Measurements from ENCODE around the gene FSTL4. TPM values are rescaled to one million over a fixed set of nuclear protein-coding genes. Genes with fewer than 3 reads are reported as not detected.

Gene FSTL4
- total and polyA plus RNA-seq, 2 donors (not counting 1 experiment from before 2014, with no cell fraction given) = 0.31 to 6.7 TPM

GRCh38 chr5:133381571-133382365, 230.6 kb downstream of the FSTL4 start:
- ATAC-seq (ENCODE audit: low read depth) (no peak), DNase-seq (no peak)
- intact Hi-C loops (cut with micrococcal nuclease) = no loop called here
- Histone ChIP-seq H3K79me2 (ENCODE audit: control insufficient read depth, insufficient read depth, low read length) (no peaks in the 10 kb centered on the region), H4K20me1 (ENCODE audit: control insufficient read depth, insufficient read depth, low read length, poor library complexity, severe bottlenecking) (no peaks in the 10 kb centered on the region), H2AFZ (ENCODE audit: insufficient read depth, low read depth, low read length, poor library complexity, severe bottlenecking) (no peak overlapping the region), H3K27ac (ENCODE audit: low read length in 2 of 2) (no peak overlapping the region), H3K4me1 (ENCODE audit: control insufficient read depth in 2 of 2, insufficient read depth in 2 of 2, low read length in 2 of 2) (no peaks in the 10 kb centered on the region), H3K4me2 (replicated peaks; ENCODE audit: low read depth, low read length, poor library complexity, severe bottlenecking) (no peak overlapping the region), H3K36me3 (replicated peaks in 1 of 2; ENCODE audit: control extremely low read depth in 1 of 2, control insufficient read depth in 1 of 2, extremely low read depth in 1 of 2, insufficient read depth in 2 of 2, low read length in 1 of 2) (no peaks in the 10 kb centered on the region), H3K4me3 (ENCODE audit: control extremely low read depth in 1 of 5, extremely low read depth in 1 of 5, insufficient read depth in 1 of 5, low read depth in 2 of 5, low read length in 4 of 5) (no peak overlapping the region), H3K9ac (ENCODE audit: low read length) (no peak overlapping the region), H3K27me3 (replicated peaks in 1 of 4; ENCODE audit: control extremely low read depth in 1 of 4, control insufficient read depth in 3 of 4, insufficient read depth in 4 of 4, low read length in 3 of 4) (peaks cover 0 to 6% (median 3%) of the 10 kb centered on the region in 4 experiments), H3K9me3 (ENCODE audit: control extremely low read depth in 1 of 3, control insufficient read depth in 2 of 3, insufficient read depth in 1 of 3, low read length in 2 of 3) (peaks cover 2 to 16% (median 6%) of the 10 kb centered on the region in 3 donors)
- ChIA-PET POLR2A (no interaction called here), CTCF (no interaction called here)
- H3K27ac Mint-ChIP-seq = no peak overlapping the region
- H3K9me3 Mint-ChIP-seq (ENCODE audit: insufficient read depth) = peaks cover 4% of the 10 kb centered on the region
- no peak for TF ChIP-seq EZH2 (IDR thresholded peaks at IDR 0.05; ENCODE audit: borderline replicate concordance, insufficient read depth, low read depth, low read length, poor library complexity, severe bottlenecking)
- no peak for TF ChIP-seq CTCF (IDR thresholded peaks at IDR 0.05)
- H3K4me3 Mint-ChIP-seq = no peak overlapping the region
- H3K27me3 Mint-ChIP-seq = peaks cover 24% of the 10 kb centered on the region
- no peaks in the 10 kb centered on the region for H3K4me1 Mint-ChIP-seq
- 82% methylated on average over 7 of the region's 14 CpGs for WGBS (ENCODE audit: insufficient coverage)

GRCh38 chr5:133381041-133381440, 231.3 kb downstream of the FSTL4 start:
- H3K79me2 ChIP-seq (ENCODE audit: control insufficient read depth, insufficient read depth, low read length) = no peaks in the 10 kb centered on the region
- DNase-seq (no peak), ATAC-seq (ENCODE audit: low read depth) (no peak)
- TF ChIP-seq CTCF (IDR thresholded peaks at IDR 0.05) = no peak
- TF ChIP-seq EZH2 (IDR thresholded peaks at IDR 0.05; ENCODE audit: borderline replicate concordance, insufficient read depth, low read depth, low read length, poor library complexity, severe bottlenecking) = no peak
- peaks cover 22% of the 10 kb centered on the region for H3K27me3 Mint-ChIP-seq
- H3K4me1 ChIP-seq (ENCODE audit: control insufficient read depth in 2 of 2, insufficient read depth in 2 of 2, low read length in 2 of 2) = no peaks in the 10 kb centered on the region
- peaks cover 0 to 6% (median 3%) of the 10 kb centered on the region in 4 experiments for H3K27me3 ChIP-seq (replicated peaks in 1 of 4; ENCODE audit: control extremely low read depth in 1 of 4, control insufficient read depth in 3 of 4, insufficient read depth in 4 of 4, low read length in 3 of 4)
- no peak overlapping the region for H3K4me3 Mint-ChIP-seq
- H3K4me3 ChIP-seq (ENCODE audit: control extremely low read depth in 1 of 5, extremely low read depth in 1 of 5, insufficient read depth in 1 of 5, low read depth in 2 of 5, low read length in 4 of 5) = no peak overlapping the region
- H3K4me2 ChIP-seq (replicated peaks; ENCODE audit: low read depth, low read length, poor library complexity, severe bottlenecking) = no peak overlapping the region
- H4K20me1 ChIP-seq (ENCODE audit: control insufficient read depth, insufficient read depth, low read length, poor library complexity, severe bottlenecking) = no peaks in the 10 kb centered on the region
- no peaks in the 10 kb centered on the region for H3K4me1 Mint-ChIP-seq
- WGBS (ENCODE audit: insufficient coverage) = 100% methylated on average over 1 of the region's 3 CpGs
- H3K36me3 ChIP-seq (replicated peaks in 1 of 2; ENCODE audit: control extremely low read depth in 1 of 2, control insufficient read depth in 1 of 2, extremely low read depth in 1 of 2, insufficient read depth in 2 of 2, low read length in 1 of 2) = no peaks in the 10 kb centered on the region
- peaks cover 8% of the 10 kb centered on the region for H3K9me3 Mint-ChIP-seq (ENCODE audit: insufficient read depth)
- POLR2A ChIA-PET = no interaction called here
- no peak overlapping the region for H2AFZ ChIP-seq (ENCODE audit: insufficient read depth, low read depth, low read length, poor library complexity, severe bottlenecking)
- H3K27ac ChIP-seq (ENCODE audit: low read length in 2 of 2) = no peak overlapping the region
- intact Hi-C loops (cut with micrococcal nuclease) = no loop called here
- CTCF ChIA-PET = no interaction called here
- peaks cover 2 to 17% (median 9%) of the 10 kb centered on the region in 3 donors for H3K9me3 ChIP-seq (ENCODE audit: control extremely low read depth in 1 of 3, control insufficient read depth in 2 of 3, insufficient read depth in 1 of 3, low read length in 2 of 3)
- H3K27ac Mint-ChIP-seq = no peak overlapping the region
- H3K9ac ChIP-seq (ENCODE audit: low read length) = no peak overlapping the region

All from B cell (primary cell).